K562 (cell line): ENCODE data around the gene GRIK3. TPM values are rescaled to one million over a fixed set of nuclear protein-coding genes. Genes with fewer than 3 reads are reported as not detected.

Experiments used
- ATAC-seq: fragments of 200-7000 bp; cut with Tn5 transposase; 3 replicates; pipeline ENCODE4 v1.9.1; 2020; ENCODE audit warnings: moderate library complexity
- BruUV-seq: library from RNA; stranded (reverse); fragments of 400-500 nt; replicated peaks from 2 replicates; lab custom pipeline; 2021; lab: Mats Ljungman, UMichigan
- CTCF ChIA-PET: fragments of 300-600 bp; formaldehyde crosslinking; extraction: SDS; loops from one replicate; lab custom pipeline; 2021; ENCODE audit warnings: low intra/inter-chr PET ratio; lab: Yijun Ruan, JAX
- POLR2A ChIA-PET: fragments of 300-600, 350-650 bp; sonication (Branson Sonifier 250); formaldehyde crosslinking; extraction: SDS; loops from one replicate; lab custom pipeline; 2021; ENCODE audit warnings: antibody characterized with exemption, inconsistent platforms; lab: Yijun Ruan, JAX
- DNase-seq, 4 experiments: peaks; one replicate each; pipeline versions ENCODE4 v3.0.0 to v3.0.0-alpha.2; 2011 to 2018; ENCODE audit warnings: low spot score in 3 of 4, mixed read lengths in 3 of 4; ENCODE audit errors: extremely low read depth in 1 of 4
- FAIRE-seq: peaks from 2 replicates; lab custom pipeline; 2011; peaks lifted over from hg19 to GRCh38; lab: Jason Lieb, UNC
- H2AFZ ChIP-seq: 2 replicates; pipeline ENCODE4 v1.6.0; 2011; ENCODE audit warnings: low read depth, low read length, control low read depth, inconsistent platforms
- H3K27ac ChIP-seq: fragments of 200-600 bp; 3 replicates; pipeline ENCODE4 v1.8.0; 2011; ENCODE audit warnings: low read depth, mild to moderate bottlenecking, control low read depth, inconsistent platforms, low read length, moderate library complexity, mixed read lengths; ENCODE audit errors: extremely low read depth
- H3K27me3 ChIP-seq, 2 experiments: fragments of 300-600 bp in 1 of 2; 2 replicates in 1 of 2; 3 replicates in 1 of 2; pipeline versions ENCODE4 v1.6.0 to v1.8.0; 2011; ENCODE audit warnings: inconsistent platforms in 2 of 2, low read length in 2 of 2, mild to moderate bottlenecking in 1 of 2, mixed read lengths in 1 of 2, moderate library complexity in 1 of 2; ENCODE audit not compliant: control insufficient read depth in 2 of 2, insufficient read depth in 2 of 2
- H3K36me3 ChIP-seq: fragments of 300-600 bp; 3 replicates; pipeline ENCODE4 v1.8.0; 2011; ENCODE audit warnings: mild to moderate bottlenecking, low read length, inconsistent platforms; ENCODE audit not compliant: control insufficient read depth, insufficient read depth
- H3K4me1 ChIP-seq, 2 experiments: fragments of 200-600 bp in 1 of 2; replicated peaks in 1 of 2; 2 replicates in 1 of 2; 3 replicates in 1 of 2; pipeline versions ENCODE4 v1.5.1 to v1.8.0; 2011; ENCODE audit warnings: inconsistent platforms in 2 of 2, low read length in 2 of 2, mild to moderate bottlenecking in 1 of 2, mixed read lengths in 1 of 2, moderate library complexity in 1 of 2; ENCODE audit not compliant: control insufficient read depth in 2 of 2, insufficient read depth in 2 of 2
- H3K4me2 ChIP-seq: 2 replicates; pipeline ENCODE4 v1.6.1; 2011; ENCODE audit warnings: low read length, control low read depth, inconsistent platforms, mixed read lengths; ENCODE audit not compliant: insufficient read depth
- H3K4me3 ChIP-seq: fragments of 200-600 bp; sonication (generic), shearing (Covaris generic); 2 replicates; pipeline ENCODE4 v1.5.1; 2016; ENCODE audit warnings: control low read depth, inconsistent platforms
- H3K79me2 ChIP-seq: fragments of 200-600 bp; 3 replicates; pipeline ENCODE4 v1.8.0; 2011; ENCODE audit warnings: low read length, inconsistent platforms; ENCODE audit not compliant: control insufficient read depth, insufficient read depth
- H3K9ac ChIP-seq, 2 experiments: 2 replicates each; pipeline versions ENCODE4 v1.6.0 to v1.6.1; 2011; ENCODE audit warnings: low read depth in 2 of 2, low read length in 2 of 2, control low read depth in 1 of 2, inconsistent platforms in 1 of 2, mild to moderate bottlenecking in 1 of 2, mixed read lengths in 1 of 2; ENCODE audit not compliant: insufficient read depth in 1 of 2
- H3K9me1 ChIP-seq: one replicate; pipeline ENCODE4 v1.6.0; 2011; ENCODE audit warnings: inconsistent platforms, mild to moderate bottlenecking, low read length, moderate library complexity; ENCODE audit not compliant: control insufficient read depth, insufficient read depth
- H3K9me3 ChIP-seq: replicated peaks from 2 replicates; pipeline ENCODE4 v1.5.1; 2011; ENCODE audit warnings: low read depth, low read length, inconsistent platforms; ENCODE audit not compliant: control insufficient read depth, insufficient read depth
- H4K20me1 ChIP-seq: replicated peaks from 2 replicates; pipeline ENCODE4 v1.6.1; 2011; ENCODE audit warnings: low read length, inconsistent platforms, mixed read lengths; ENCODE audit not compliant: control insufficient read depth, insufficient read depth
- GATA2 ChIP-seq: sonication (generic); formaldehyde crosslinking; IDR thresholded peaks from 2 replicates; pipeline ENCODE4 v1.4.0; 2020; ENCODE audit warnings: mild to moderate bottlenecking, missing genetic modification reagents
- IRF1 ChIP-seq: sonication (generic); formaldehyde crosslinking; IDR thresholded peaks from 2 replicates; pipeline ENCODE4 v1.8.0; 2022; ENCODE audit warnings: missing genetic modification reagents, mild to moderate bottlenecking, borderline replicate concordance
- MBD1 ChIP-seq: fragments of 250-450 bp; sonication (Bioruptor Pico); IDR thresholded peaks from 2 replicates; pipeline ENCODE4 v1.8.0; 2022; ENCODE audit warnings: inconsistent platforms
- PURB ChIP-seq: sonication (generic); formaldehyde crosslinking; IDR thresholded peaks from 2 replicates; pipeline ENCODE4 v1.9.0; 2021; ENCODE audit warnings: low read depth, mild to moderate bottlenecking, missing genetic modification reagents
- WGBS: fragments of 100-300 bp; shearing (Covaris generic); methylation state at CpG from one replicate; pipeline ENCODE4 v1.1.6; 2016; ENCODE audit warnings: low coverage, mixed read lengths; ENCODE audit not compliant: insufficient coverage; ENCODE audit errors: missing lambda C conversion rate; 5-methylcytosine and 5-hydroxymethylcytosine counted together
- in situ Hi-C: fragments of 300-500 bp; cut with MboI; formaldehyde crosslinking; loops from 4 replicates; pipeline ENCODE4 v1.15.0; 2018; ENCODE audit warnings: inconsistent platforms, mixed read lengths
- intact Hi-C: fragments of 100-400 bp; cut with micrococcal nuclease; formaldehyde crosslinking; loops from 2 replicates; pipeline ENCODE4 v1.14.2; 2022
- polyA plus RNA-seq, 8 experiments: library from polyadenylated mRNA; depleted of rRNA in 4 of 8; stranded (reverse) in 5 of 8; unstranded in 3 of 8; fragments of >200 nt; fragmentation: Nextera tagmentation in 2 of 8; fragmentation: Illumina TruSeq in 1 of 8; extraction: Ambion mirVana in 2 of 8; extraction: Trizol in 1 of 8; gene quantifications; 2 replicates each; pipeline versions ENCODE4 v1.2.1 to v1.2.3, GENCODE V29; 2011 to 2014; ENCODE audit warnings: inconsistent platforms in 1 of 8, missing spikeins in 1 of 8
- total RNA-seq, 7 experiments: library from RNA; depleted of rRNA in 6 of 7; stranded (reverse); fragments of >200 nt in 6 of 7; fragmentation: Illumina TruSeq in 2 of 7; extraction: Trizol in 2 of 7; gene quantifications; 2 replicates each; pipeline versions ENCODE4 v1.2.1 to v1.2.3, GENCODE V29; 2011 to 2021; ENCODE audit warnings: low replicate concordance in 1 of 7

The GRIK3 gene
- total and polyA plus RNA-seq, 9 of the 15 experiments (the other 6 are each of a cell fraction or from before 2014, with no cell fraction given) = not detected

GRCh38 chr1:36849956-36850355 is 184.4 kb downstream of the GRIK3 start:
- ChIA-PET CTCF (no interaction called here), POLR2A (interaction anchor here (0.6 to 1.1 kb wide), 2 partner anchors 11 to 29 kb away, joined by 3 read pairs; no protein-coding TSS in a partner anchor)
- no peak for FAIRE-seq
- H3K79me2 ChIP-seq = no peaks in the 10 kb centered on the region
- H3K36me3 ChIP-seq = no peaks in the 10 kb centered on the region
- H3K27me3 ChIP-seq = peaks cover 31 to 78% of the 10 kb centered on the region in 2 experiments; a peak in 4 of 5 replicates
- TF ChIP-seq MBD1 (CRISPR knock-in tag) = no peak
- TF ChIP-seq GATA2 (CRISPR knock-in tag) = no peak
- no peak for TF ChIP-seq IRF1 (CRISPR knock-in tag)
- TF ChIP-seq PURB (CRISPR knock-in tag) = no peak
- no TSS peak for BruUV-seq
- ATAC-seq = no peak
- no peak for DNase-seq
- H3K9me1 ChIP-seq = no peaks in the 10 kb centered on the region
- 0% methylated on average over 12 of the region's 12 CpGs for WGBS
- intact Hi-C loops = no loop called here
- H4K20me1 ChIP-seq = peaks cover 25% of the 10 kb centered on the region; the same call in 1 of the 2 replicates
- H3K4me3 ChIP-seq = no peak overlapping the region
- no peak overlapping the region for H3K27ac ChIP-seq
- H3K9ac ChIP-seq = no peak overlapping the region
- no peak overlapping the region for H3K4me2 ChIP-seq
- no peak overlapping the region for H2AFZ ChIP-seq
- H3K4me1 ChIP-seq = no peaks in the 10 kb centered on the region
- H3K9me3 ChIP-seq = no peaks in the 10 kb centered on the region
- in situ Hi-C loops = no loop called here
